ENCODE measurements around the gene TELO2. TPM values are rescaled to one million over a fixed set of nuclear protein-coding genes. Genes with fewer than 3 reads are reported as not detected.
"Not testable (repeated sequence)": the region's sequence is repeated elsewhere in the genome, so short reads cannot be mapped to it uniquely, and the experiment has no call there.

TELO2 gene
- total RNA-seq, 1 donor from 2014 or later, result 18.8 TPM

- ATAC-seq (ENCODE audit: poor library complexity) (no peak), DNase-seq (no peak)
- intact Hi-C loops (cut with DNase I), result no loop called here
These were observed 37.7 kb upstream of the TELO2 start for GRCh38 chr16:1455190-1456171.

GRCh38 chr16:1456951-1457350, 36.2 kb upstream of the TELO2 start:
- ATAC-seq (ENCODE audit: poor library complexity) (no peak), DNase-seq (no peak)
- intact Hi-C loops (cut with DNase I), result no loop called here

GRCh38 chr16:1457489-1458245, 35.5 kb upstream of the TELO2 start:
- no peak for DNase-seq
- intact Hi-C loops (cut with DNase I), result no loop called here
- no peak for ATAC-seq (ENCODE audit: poor library complexity)

GRCh38 chr16:1458336-1458976, 34.7 kb upstream of the TELO2 start:
- intact Hi-C loops (cut with DNase I), result no loop called here
- DNase-seq, result no peak
- ATAC-seq (ENCODE audit: poor library complexity), result no peak

- DNase-seq, result no peak
- intact Hi-C loops (cut with DNase I), result no loop called here
- ATAC-seq (ENCODE audit: poor library complexity), result no peak
These were observed 34.2 kb upstream of the TELO2 start for GRCh38 chr16:1458977-1459341.

GRCh38 chr16:1459967-1460366, 33.2 kb upstream of the TELO2 start:
- ATAC-seq (ENCODE audit: poor library complexity) (no peak), DNase-seq (no peak)
- intact Hi-C loops (cut with DNase I), result no loop called here

- no peak for DNase-seq
- no peak for ATAC-seq (ENCODE audit: poor library complexity)
- intact Hi-C loops (cut with DNase I), result no loop called here
These were observed 32.5 kb upstream of the TELO2 start for GRCh38 chr16:1460602-1461138.

- ATAC-seq (ENCODE audit: poor library complexity) (no peak), DNase-seq (no peak)
- intact Hi-C loops (cut with DNase I), result no loop called here
These were observed 32.0 kb upstream of the TELO2 start for GRCh38 chr16:1461146-1461545.

- ATAC-seq (ENCODE audit: poor library complexity) (no peak), DNase-seq (no peak)
- intact Hi-C loops (cut with DNase I), result no loop called here
These were observed 28.8 kb upstream of the TELO2 start for GRCh38 chr16:1464196-1464893.

- ATAC-seq (ENCODE audit: poor library complexity), result no peak
- DNase-seq, result no peak
- intact Hi-C loops (cut with DNase I), result no loop called here
These were observed 28.1 kb upstream of the TELO2 start for GRCh38 chr16:1464894-1465566.

GRCh38 chr16:1465567-1465915, 27.6 kb upstream of the TELO2 start:
- ATAC-seq (ENCODE audit: poor library complexity) (no peak), DNase-seq (no peak)
- intact Hi-C loops (cut with DNase I), result no loop called here

- intact Hi-C loops (cut with DNase I), result no loop called here
- no peak for ATAC-seq (ENCODE audit: poor library complexity)
- DNase-seq, result no peak
These were observed 27.1 kb upstream of the TELO2 start for GRCh38 chr16:1466054-1466453.

GRCh38 chr16:1466968-1467521, 26.1 kb upstream of the TELO2 start:
- ATAC-seq (ENCODE audit: poor library complexity) (peak; percentile 52), DNase-seq (peak; percentile 50)
- intact Hi-C loops (cut with DNase I), result no loop called here

GRCh38 chr16:1468426-1468810, 24.7 kb upstream of the TELO2 start:
- no peak for DNase-seq
- ATAC-seq (ENCODE audit: poor library complexity), result no peak
- intact Hi-C loops (cut with DNase I), result no loop called here

GRCh38 chr16:1469141-1469540, 24.0 kb upstream of the TELO2 start:
- intact Hi-C loops (cut with DNase I); ATAC-seq (ENCODE audit: poor library complexity); DNase-seq: not testable (repeated sequence)

- intact Hi-C loops (cut with DNase I), result no loop called here
- ATAC-seq (ENCODE audit: poor library complexity) (no peak), DNase-seq (no peak)
These were observed 23.4 kb upstream of the TELO2 start for GRCh38 chr16:1469693-1470201.

- ATAC-seq (ENCODE audit: poor library complexity) (no peak), DNase-seq (peak; percentile 56)
- intact Hi-C loops (cut with DNase I), result no loop called here
These were observed 22.5 kb upstream of the TELO2 start for GRCh38 chr16:1470481-1471251.
